ENCODE data around the gene SF3B2.
"Not testable (repeated sequence)": the region's sequence is repeated elsewhere in the genome, so short reads cannot be mapped to it uniquely, and the experiment has no call there.

SF3B2 gene

DNA sequence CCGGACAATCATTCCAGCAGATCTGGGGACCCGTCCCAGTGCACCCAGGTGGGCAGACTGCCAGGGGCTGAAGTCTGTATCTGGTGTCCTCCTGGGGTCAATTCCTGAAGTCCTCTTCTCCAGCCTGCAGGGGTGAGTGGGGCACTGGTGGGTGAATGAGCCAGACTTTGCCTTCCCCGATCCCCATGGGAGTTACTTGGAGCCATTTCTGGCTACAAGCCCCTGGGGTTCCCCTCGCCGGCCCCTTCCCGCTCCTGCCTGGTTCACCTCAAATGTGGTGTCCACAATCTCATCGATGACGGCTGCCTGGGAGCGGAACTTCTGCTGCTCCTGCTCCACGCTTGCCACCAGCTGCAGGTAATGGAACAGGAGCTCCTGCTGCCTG is 35.4 kb upstream of the SF3B2 start:
- DNase-seq = no peak

DNA sequence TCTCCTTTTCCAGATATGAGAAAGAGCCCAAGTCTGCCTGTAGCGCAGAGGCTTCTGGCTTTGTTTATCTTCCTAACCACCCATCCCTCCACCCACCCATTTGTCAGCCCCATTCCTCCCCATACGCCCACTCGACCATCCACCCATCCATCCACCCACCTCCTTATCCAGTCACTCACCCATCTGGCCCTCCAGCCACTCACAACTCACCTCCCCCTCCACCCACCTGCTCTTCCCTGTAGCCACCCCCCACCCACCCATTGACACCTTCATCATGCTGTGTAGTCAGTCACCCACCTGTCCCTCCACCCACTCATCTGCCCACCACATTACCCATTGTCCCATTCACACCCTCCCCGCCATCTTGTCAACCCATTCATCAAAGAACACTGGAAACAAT is 34.8 kb upstream of the SF3B2 start:
- no peak for DNase-seq

DNA sequence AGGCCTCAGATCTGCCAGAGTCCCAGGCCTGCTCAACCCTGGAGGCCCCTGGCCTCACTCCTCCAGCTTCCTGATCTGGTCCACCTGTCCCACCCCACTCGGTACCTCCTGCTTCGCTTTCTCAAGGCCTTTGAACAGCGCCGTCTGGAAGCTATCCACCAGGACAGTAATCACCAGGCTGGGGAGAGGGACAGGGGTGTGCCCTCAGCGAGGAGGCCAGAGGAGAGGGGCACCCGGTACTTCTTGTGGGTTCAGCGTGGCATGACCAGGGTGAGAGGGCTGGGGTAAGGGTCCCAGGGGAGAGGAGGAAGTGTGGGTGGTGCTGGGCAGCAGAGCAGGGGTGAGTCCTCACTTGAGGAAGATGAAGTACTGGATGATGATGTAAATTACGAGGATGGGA is 32.0 kb upstream of the SF3B2 start:
- DNase-seq = no peak

DNA sequence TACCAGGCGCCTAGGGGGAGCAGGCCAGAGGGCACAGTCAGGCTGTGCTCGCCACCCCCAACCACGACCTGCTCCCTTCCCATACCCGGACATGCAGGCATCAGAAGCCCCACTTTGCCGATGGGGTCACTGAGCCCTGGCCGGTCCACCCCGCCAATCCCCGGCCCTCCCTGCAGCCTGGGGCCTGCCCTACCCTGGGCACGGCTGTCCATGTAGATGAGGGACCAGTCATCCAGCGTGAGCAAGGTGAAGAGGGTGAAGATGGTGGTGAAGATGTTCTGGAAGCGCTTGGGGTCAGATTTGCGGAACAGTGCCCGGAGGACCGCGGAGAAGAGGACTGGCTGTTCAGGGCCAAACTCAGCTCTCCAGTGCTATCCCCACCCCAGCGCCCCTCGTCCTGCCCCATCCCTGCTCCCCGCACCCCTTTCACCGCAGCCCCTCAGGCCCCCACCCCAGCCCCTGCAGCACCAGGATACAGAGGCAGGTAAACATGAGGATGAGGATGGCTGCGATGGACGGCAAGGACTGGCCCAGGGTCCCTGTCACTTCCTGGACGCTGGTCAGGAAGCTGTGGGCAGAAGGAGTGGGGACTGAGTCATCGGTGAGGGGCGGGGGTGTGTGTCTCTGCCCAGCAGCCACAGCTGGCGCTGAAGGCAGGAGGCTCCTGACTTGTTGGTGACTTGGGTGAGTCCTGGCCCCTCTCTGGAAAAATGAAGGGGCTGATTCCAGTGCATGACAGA is 31.4 kb upstream of the SF3B2 start:
- no peak for DNase-seq

DNA sequence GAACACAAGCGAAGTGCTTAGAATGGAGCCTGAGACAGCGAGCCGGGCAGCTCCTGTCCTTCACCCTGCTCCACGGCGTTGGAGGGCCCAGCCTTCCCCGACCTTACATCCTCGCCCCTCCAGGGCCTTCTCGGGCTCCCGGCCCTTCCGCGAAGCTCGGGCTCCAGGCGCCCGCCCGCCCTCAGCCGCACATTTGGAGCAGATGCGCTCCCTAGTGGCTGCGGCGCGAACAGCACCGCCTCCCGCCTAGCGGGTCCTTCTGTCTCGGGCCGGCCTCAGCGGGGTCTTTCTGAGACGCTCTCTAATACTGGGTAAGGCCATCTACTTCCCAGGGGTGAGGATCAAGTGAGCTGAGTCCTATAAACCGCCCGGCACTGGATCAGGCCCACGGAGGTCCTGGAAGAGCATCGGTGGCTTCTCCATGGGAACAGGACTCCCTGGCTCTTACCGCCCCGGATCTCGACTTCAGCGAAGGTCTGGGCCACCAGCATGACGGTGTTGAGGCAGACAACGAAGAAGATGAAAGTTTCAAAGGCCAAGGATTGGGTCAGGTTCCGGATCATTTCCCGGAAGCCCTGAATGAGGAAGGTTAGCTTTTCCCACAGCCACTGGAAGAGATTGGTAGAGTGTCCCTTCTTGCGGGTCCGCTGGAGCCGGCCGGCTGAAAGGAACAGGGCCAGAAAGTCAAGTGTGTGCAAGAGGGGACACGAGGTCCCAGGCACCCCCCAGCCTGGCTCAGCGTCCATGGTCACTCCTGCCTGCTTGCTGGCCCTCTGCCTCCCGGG is 29.6 kb upstream of the SF3B2 start:
- peak; percentile 38 for DNase-seq

DNA sequence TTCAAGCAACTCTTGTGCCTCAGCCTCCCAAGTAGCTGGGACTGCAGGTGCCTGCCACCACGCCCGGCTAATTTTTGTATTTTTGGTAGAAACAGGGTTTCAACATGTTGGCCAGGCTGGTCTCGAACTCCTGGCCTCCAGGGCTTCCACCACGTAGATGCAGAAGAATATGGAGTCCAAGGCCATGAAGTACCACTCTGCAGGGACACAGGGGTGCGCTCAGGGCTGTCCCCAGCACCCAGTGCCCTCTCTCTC is 29.1 kb upstream of the SF3B2 start:
- not testable (repeated sequence) for DNase-seq

DNA sequence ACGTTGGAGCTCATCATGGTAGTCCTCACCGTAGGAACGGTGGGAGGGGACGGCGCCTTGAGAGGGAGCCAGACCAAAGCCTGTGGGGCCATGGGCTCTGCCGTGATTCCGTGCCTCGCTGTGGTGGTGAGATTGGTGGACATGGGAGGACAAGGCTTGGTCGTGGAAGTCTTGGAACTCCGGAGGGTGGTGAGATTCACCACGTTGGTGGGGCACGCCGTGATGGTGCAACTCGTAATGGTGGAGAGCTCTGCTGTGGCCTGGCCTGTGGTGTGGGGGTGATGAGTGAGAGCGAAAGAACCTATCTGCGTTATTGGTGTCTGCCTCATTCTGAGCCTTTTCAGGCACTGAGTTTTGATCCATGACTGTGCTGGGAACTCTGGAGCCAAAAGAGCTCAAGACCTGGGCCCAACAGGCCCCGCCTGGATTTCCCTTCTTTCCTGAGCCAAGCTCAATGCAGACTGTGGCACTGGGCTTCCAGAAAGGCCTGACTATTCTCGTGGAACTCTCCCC is 26.1 kb upstream of the SF3B2 start, which contains the start of gene CATSPER1:
Gene CATSPER1 (minus strand): TSS at position 463 of the 513 bp plus-strand sequence. CDS start 100 bp downstream, at position 363.
- DNase-seq = no peak

DNA sequence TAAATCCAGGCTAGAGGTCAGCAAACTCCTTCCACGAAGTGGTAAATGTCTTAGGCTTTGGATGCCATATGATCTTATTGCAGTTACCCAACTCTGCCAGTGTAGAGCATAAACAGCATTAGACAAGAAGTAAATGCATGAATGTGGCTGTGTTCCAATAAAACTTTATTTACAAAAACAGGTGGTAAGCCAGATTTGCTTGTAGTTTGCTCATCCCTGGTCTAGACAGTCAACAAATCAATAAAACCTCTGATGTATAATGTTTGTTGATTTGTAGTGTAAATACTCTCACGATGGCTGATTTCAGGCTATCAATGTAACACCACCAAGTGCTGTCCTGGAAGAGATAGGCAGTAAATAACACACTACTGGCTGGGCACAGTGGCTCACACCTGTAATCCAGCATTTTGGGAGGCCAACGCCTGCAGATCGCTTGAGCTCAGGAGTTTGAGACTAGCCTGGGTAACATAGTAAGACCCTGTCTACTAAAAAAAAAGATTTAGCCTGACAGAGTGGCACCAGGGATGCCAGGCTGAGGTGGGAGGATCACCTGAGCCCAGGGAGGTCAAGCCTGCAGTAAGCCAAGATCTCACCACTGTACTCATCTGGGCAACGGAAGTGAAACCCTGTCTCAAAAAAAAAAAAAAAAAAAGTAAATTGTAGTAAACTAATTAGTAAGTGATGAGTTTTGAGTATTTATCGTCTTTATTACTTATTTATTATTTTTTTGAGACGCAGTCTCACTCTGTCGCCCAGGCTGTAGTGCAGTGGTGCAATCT is 19.0 kb upstream of the SF3B2 start:
- no peak for DNase-seq

DNA sequence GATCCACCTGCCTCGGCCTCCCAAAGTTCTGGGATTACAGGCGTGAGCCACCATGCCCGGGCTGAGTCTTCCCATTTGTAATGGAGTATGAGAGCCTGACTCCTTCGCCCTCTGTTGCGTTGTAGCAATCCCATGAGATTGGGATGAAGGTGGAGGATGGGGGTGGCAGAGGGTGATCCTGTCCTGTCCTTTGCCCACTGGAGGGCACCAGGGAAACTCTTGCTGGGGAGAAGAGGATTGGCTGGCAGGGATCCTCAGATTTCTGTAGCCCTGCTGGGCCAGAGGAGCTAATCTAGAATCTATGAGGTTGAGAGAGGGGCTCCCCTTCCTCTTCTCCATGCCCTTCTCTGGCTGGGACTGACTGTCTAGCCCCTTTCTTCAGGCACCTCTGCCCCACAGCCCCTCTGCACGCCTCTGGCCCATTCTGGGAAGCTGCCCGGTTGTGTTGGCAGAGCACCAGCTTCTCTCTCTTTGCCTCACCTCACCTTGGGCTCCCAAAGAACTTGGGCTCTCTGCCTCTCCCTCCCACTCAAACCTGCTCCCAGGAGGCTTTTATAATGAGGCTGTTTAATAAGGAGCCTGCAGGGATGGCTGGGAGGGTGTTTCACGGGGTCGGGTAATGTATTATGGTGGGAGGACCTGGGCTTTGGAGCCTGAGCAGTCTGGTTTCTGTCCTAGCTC is 16.4 kb upstream of the SF3B2 start:
- DNase-seq = no peak

DNA sequence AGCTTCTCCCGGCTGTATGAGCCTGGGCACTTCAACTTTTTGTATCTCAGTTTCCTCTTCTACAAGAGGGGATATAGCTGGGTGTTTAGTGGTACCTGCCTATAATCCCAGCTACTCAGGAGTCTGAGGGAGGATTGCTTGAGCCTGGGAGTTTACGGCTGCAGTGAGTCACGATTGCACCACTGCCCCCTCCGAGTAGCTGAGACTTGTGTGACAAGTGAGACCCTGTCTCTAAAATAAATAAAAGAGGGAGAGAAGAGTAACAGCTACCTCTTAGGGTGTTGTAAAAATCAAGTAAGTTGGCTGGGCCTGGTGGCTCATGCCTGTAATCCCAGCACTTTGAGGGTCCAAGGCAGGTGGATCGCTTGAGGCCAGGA is 15.8 kb upstream of the SF3B2 start:
- DNase-seq = no peak

DNA sequence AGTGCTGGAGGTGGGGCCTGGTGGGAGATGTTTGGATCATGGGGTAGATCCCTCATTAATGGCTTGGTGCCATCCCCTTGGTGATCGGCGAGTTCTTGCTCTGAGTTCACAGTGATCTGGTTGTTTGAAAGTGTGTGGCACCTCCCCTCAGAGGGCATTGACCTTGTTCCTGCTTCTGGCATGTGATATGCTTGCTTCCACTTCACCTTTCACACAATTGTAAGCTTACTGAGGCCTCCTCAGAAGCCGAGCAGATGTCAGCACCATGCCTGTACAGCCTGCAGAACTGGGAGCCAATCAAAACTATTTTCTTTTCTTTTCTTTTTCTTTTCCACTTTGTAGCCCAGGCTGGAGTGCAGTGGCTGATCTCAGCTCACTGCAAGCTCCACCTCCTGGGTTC is 14.8 kb upstream of the SF3B2 start:
- no peak for DNase-seq

DNA sequence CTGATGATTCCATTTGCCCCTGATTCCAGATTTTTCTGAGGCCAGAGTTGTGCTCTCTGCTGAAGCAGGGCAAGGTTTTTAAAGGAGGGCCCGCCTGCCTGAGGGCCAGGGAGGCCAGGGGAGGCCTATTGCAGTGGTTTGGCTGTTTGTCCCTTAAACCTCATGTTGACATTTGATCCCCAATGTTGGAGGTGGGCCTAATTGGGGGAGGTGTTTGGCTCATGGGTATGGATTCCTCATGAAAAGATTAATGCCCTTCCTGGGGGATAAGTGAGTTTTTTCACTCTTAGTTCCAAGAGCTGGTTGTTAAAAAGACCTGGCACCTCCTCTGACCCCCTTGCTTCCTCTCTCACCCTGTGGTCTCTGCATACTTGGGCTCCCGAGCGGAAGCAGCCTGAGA is 12.4 kb upstream of the SF3B2 start:
- DNase-seq = no peak

DNA sequence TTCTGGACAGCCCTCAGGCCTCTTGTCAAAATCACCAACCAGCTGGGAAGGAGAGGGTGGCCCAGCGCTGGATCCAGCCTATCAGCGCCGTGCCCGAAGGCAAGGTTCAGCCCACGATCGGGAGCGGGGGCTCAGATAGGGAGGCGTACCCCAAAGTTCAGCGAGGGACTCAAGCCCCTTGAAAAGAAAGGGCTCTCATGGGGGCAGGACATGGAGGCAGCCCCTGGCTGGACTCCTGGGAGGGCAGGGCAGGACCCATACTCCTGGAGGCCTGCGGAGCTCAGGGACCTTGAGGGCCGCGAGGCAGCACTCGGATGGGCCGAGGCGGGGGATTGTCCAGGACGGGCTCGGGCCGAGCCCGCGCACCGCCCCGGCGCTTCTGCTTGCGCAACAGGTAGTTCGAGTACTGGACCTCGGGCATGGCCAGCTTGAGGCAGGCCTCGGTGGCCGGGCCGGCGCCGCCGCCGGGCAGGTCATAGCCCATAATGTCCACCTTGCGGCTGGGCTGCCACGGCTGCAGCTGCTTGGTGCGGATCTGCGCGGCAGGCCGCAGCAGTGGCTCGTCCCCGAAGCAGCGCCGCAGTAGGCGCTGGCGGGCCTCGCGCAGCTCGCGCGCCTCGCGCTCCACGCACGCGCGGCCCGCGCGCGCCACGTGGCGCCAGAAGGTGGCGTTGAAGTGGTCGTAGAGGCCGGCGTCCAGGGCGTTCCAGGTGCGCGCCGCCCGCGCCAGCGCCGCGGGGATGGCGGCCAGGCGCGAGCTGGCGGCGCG is 9.8 kb upstream of the SF3B2 start:
- no peak for DNase-seq

DNA sequence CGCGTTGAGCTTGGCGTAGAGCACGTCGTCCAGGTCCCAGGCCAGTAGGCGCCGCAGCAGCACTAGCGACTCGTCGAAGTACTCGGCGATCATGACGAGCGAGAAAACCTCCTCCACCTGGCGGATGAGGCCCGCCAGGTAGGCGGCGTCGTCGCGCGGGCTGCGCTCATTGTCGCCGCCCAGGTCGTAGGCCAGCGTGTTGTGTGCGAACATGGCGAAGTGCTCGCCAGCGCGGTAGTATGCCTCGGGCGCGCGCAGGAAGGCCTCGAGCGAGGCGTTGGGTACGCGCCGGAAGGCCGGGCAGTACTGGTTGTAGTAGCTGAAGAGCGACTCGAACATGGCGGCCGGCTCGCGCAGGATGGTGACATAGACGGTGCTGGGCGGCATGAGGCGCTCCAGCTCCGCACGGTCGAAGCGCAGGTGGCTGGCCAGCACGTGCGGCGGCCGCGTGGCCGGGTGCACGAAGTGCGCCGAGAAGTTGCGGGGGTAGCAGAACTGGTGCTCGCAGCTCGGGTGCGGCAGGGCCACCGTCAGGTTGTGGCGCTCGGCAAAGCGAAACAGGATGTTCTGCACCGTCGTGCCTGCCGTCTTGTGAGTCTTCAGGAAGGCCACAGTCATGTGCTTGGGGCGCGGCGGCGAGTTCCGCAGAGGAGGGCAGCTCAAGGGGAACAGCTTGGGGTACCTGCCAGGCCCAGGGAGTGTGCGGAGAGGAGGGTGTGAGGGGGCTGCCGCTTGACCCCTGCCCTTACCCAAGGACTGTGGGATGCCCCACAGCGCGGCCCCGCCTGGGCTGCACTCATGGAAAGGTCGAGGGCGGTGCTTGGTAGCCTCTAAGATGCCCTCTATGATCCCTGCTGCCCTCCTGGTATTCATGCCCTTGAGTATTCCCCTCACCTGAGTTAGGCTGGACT is 8.9 kb upstream of the SF3B2 start:
- no peak for DNase-seq

DNA sequence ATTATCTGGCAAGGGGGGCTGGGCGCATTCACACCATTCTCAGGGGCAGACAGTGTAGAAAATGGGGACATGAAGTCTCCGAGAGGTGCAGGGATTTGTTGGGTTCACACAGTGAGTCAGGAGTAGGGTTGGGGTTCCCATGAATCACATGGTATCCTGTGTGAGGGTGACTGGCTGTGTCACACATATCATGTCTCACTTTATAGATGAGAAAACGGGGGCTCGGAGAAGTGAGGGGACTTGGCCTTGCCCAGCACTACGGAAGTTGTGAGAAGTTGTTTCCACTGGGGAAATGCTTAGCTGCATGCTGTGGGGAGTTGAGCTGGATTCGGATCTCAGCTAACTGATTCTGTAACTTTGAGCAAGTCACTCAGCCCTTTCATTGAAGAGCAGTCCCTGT is 7.4 kb upstream of the SF3B2 start:
- DNase-seq = no peak

DNA sequence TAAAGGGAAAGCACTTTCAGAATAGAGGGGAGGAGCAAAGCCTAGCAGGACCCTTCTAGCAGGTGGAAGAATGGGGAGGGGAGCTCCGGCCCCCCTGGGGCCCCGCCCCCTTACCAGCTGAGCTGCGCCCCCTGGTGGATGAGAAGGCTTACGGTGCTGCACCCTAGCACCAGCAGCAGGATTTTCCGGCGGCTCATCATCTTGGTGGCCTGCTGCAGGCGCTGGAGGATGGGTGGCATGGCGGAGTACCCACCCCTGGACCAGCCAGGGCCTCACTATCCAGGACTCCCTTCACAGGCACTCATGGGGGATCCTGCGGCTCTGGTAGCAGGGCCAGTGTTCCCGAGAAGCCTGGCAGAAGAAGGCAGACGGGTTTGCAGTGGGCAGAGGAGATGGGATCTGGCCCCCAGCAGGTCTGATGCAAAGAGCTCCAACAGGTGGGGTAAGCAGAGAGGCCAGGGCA is 7.0 kb upstream of the SF3B2 start:
- peak; percentile 58 for DNase-seq

DNA sequence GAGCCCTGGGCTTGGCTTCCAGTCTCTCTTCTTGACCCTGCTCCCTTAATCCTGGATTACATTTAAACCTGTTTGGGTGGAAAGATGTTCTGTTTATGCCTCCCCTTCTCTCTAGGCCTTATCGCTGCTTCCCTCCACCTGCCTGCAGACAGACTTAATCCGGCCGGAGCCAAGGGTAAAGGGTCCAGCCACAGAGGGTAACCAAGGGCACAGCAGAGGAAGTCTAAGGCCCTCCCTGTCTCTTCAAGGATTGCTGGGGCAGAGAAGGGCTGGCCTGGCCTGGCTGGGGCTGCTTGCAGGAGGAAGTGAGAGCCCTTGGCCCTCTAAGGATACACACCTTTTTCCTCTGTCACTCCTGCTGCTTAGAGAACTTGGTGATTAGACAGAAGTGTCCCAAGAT is 5.3 kb upstream of the SF3B2 start:
- no peak for DNase-seq

DNA sequence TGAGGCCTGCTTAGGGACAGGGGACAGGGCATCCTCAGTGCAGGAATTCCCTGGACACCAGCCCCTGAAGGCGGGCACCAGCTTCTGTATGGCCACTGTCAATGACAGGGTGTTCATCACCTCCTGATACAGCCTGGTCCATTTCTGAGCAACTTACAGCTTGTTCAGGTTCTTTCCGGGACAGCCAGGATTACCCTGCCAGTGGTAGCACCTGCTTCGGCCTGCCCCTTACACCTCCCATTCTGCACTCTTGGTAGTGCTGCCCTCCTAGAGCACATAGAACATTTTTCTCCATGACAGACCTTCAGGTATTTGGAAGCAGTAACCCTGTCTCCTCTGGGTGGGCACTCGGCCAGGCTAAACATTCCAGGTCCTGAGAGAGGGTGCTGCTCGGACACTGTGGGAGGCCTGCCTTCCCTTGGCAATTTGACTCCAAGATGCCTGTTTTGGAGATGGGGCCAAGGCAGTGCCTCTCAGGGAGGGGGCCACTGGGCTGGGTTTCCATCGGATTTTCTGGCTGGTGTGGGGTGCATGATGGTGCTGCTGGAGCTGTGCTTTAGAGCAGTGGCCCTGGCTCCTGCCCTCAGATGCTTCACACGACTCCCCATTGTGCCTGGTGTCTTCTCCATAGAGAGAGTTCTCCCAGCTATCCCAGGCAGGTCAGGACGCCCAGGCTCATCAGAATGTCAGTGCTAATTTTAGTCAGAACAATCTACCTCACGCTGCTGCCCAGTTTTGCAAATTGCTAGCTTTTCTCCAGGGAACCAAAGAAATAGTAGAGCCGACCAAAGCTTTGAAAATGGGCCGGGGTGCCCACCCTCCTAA is 4.4 kb upstream of the SF3B2 start:
- no peak for DNase-seq

DNA sequence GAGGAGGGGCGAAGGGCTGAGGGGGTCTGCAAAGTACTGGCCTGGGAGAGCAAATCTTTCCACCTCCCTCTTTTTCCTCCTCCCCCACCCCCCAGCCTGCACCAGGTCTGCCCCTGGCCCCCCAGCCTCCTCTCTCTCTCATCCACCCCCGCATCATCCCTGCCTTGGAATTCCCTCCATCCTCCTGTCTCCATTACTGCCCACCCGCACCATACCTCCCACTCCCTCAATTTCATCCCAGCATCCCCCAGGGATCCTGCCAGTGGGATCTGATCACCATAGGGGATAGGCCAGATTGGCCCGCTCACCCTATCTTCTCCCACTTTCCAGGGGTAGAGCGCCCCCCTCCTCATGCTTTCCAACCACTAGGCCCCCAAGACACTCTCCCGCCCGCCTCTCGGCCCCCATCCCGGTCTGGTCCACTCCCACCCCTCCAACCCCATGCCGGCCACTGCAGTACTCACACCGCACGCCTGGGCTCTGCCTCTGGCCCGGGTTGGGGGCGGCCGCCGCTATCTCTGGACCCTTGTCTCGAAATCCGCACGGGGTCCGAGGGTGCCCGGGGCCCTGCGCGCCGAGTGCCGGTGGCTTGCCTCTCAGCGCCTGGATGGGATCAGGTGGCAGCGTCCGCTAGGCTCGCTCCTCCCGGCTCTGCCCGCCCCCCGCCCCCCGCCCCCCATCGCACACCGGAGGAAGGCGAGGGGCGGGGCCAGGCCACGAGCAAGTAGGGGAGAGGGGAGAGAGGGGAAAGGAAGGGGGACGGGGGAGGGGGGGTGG is 3.4 kb upstream of the SF3B2 start, which contains the start of gene GAL3ST3:
Gene GAL3ST3 (minus strand): TSS at position 615 of the 777 bp plus-strand sequence. CDS start 3,746 bp downstream, outside the sequence.
- no peak for DNase-seq
